ENCODE measurements around the gene ADAM29. TPM values are rescaled to one million over a fixed set of nuclear protein-coding genes. Genes with fewer than 3 reads are reported as not detected.
"Not testable (repeated sequence)": the region's sequence is repeated elsewhere in the genome, so short reads cannot be mapped to it uniquely, and the experiment has no call there.

The ADAM29 gene
- polyA plus RNA-seq, 3 donors: 0.09 TPM; not detected in 2

DNA sequence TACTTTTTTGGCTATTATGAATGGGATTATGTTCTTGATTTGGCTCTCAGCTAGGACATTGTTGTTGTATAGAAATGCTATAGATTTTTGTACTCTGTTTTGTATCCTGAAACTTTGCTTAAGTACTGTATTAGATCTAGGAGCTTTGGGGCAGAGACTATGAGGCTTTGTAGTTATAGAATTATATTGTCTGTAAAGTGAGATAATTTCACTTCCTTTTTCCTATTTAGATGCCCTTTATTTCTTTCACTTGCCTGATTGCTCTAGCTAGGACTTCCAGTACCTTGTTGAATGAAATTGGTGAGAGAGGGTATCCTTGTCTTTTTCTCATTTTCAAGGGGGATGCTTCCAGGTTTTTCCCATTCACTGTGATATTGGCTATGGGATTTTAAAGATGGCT lies 28.1 kb downstream of the ADAM29 start:
- DNase-seq: no peak

DNA sequence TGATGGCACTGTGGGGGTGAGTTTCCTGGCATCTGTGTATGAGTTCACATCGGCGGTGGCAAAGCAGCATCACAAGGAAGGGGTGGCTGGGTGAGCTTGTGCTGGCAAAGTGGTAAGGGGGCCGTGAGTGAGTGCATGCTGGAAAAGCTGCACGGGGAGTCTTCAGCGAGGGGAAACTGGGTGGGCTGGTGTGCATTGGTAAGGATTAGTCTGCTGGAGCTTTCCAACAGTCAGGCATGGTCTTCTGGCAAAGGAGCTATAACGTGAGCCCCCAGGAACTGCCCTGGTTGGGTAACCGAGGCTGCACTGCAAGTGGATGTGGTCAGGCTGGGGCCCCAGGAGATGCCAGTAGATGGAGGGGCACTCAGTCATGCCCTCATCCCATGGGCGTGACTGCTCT lies 30.7 kb downstream of the ADAM29 start:
- no peak for DNase-seq

- DNase-seq: no peak
Observed at GRCh38 chr4:174972911-174973310, 54.8 kb downstream of the ADAM29 start.

DNA sequence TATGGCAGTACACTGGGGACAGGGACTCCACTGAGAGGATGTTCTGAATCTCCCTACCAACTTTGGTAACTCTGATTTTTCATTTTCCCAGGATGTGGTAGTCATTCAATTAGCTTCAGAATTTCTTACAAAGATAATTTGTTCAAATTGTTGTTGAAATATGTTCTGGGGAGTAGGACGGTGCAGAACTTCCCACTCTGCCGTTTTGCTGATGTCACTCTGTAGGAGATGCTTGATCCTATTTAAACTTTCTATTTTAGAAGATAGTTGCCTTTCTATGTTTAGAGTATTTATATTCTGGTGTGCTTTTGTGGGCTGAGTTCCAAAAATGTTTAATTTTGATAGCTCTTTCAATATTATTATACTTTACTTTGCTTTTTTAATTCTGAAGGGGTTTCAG lies 55.2 kb downstream of the ADAM29 start:
- DNase-seq: no peak

DNA sequence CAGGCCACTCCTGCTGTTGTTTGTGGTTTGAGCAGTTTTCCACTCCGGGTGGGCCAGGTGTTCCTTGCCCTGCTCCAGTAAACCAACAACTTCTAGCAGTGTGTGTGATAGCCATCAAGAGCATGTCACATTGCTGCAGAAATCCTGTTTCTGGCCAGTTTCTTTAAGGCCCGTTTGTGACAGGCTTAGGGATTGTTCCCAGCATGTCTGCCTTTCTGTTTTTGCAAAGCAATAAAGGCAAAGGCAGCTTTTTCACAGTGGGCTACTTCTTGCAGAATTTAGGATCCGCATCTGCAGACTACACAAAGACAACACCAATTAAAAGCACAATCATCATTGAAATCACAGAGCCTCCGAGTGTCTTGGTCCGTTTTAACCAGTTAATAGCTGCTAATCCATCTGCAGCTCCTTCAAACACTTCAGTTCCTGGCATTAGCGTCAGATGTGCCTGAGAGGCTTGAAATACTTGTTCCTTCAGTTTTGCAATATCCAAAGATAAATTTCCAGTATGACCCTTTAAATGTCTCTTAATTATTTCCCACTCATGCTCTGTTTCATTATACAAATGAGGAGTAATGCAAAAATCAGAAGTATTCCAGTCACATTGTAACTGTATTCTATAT lies 65.1 kb downstream of the ADAM29 start:
- no peak for DNase-seq

DNA sequence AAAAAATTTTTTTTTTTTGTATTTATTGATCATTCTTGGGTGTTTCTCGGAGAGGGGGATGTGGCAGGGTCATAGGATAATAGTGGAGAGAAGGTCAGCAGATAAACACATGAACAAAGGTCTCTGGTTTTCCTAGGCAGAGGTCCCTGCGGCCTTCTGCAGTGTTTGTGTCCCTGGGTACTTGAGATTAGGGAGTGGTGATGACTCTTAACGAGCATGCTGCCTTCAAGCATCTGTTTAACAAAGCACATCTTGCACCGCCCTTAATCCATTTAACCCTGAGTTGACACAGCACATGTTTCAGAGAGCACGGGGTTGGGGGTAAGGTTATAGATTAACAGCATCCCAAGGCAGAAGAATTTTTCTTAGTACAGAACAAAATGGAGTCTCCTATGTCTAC lies 65.7 kb downstream of the ADAM29 start:
- DNase-seq: not testable (repeated sequence)

GRCh38 chr4:174989791-174990190 lies 71.6 kb downstream of the ADAM29 start:
- DNase-seq: no peak

GRCh38 chr4:174993916-174994315 lies 75.8 kb downstream of the ADAM29 start:
- no peak for DNase-seq

- DNase-seq: no peak
Observed at GRCh38 chr4:174996079-174996478, 77.9 kb downstream of the ADAM29 start.

- DNase-seq: no peak
Observed at GRCh38 chr4:174999407-174999806, 81.2 kb downstream of the ADAM29 start.

GRCh38 chr4:175017751-175018150 lies 99.6 kb downstream of the ADAM29 start:
- DNase-seq: no peak

GRCh38 chr4:175019447-175019846 lies 101.3 kb downstream of the ADAM29 start:
- DNase-seq: not testable (repeated sequence)

Other genes with a start within 250 kb of the ADAM29 start
- under 1 TPM; 0.03 to 0.09 (median 0.05) TPM for gene GLRA3, start 89.1 kb upstream of the ADAM29 start, polyA plus RNA-seq (ENCODE audit: insufficient read length in 3 of 3)

Data from renal pelvis (tissue), 4 donors.